C4-2B (cell line): Measurements from ENCODE around the gene OR2T35.

Experiments
- H3K27ac ChIP-seq: fragments of 450-650 bp; 2 replicates; pipeline ENCODE4 v1.5.1; 2017
- ZFX ChIP-seq: fragments of 450-650 bp; IDR thresholded peaks from 2 replicates; pipeline ENCODE4 v1.6.1; 2017
- TF ChIP-seq, protein P1 (sequence below): fragments of 450-650 bp; conservative IDR thresholded peaks from 2 replicates; pipeline ENCODE4 v1.5.1; 2017; ENCODE audit warnings: mild to moderate bottlenecking

OR2T35 gene

GRCh38 chr1:248621770-248622169 lies 23.3 kb downstream of the OR2T35 start:
- TF ChIP-seq ZFX: no peak
- TF ChIP-seq, protein P1, sequence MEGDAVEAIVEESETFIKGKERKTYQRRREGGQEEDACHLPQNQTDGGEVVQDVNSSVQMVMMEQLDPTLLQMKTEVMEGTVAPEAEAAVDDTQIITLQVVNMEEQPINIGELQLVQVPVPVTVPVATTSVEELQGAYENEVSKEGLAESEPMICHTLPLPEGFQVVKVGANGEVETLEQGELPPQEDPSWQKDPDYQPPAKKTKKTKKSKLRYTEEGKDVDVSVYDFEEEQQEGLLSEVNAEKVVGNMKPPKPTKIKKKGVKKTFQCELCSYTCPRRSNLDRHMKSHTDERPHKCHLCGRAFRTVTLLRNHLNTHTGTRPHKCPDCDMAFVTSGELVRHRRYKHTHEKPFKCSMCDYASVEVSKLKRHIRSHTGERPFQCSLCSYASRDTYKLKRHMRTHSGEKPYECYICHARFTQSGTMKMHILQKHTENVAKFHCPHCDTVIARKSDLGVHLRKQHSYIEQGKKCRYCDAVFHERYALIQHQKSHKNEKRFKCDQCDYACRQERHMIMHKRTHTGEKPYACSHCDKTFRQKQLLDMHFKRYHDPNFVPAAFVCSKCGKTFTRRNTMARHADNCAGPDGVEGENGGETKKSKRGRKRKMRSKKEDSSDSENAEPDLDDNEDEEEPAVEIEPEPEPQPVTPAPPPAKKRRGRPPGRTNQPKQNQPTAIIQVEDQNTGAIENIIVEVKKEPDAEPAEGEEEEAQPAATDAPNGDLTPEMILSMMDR: no peak
- H3K27ac ChIP-seq: no peak overlapping the region

- H3K27ac ChIP-seq: no peak overlapping the region
Observed at GRCh38 chr1:248618878-248619277, 26.2 kb downstream of the OR2T35 start.

DNA sequence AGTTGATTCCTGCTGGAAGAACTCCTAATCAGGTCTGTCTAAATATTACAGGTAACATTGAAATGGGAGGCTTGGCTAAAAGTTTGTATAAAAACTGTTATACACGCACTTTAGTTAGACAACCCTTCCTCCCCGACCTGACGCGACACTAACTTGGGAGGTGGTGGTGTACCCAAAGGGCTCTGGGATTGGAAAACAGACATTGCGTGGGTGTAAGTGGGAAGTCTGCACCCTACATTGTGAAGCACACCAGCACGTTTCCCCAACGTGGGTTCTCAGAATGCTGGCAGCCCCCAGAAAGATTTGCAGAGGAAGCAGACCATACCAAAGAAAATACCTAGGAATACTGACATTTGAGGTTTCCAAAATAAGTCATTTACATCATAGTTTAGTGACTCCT lies 27.0 kb downstream of the OR2T35 start:
- no peak for TF ChIP-seq ZFX
- TF ChIP-seq, protein P1: no peak
- H3K27ac ChIP-seq: no peak overlapping the region

More at GRCh38 chr1:248618878-248619277, 26.2 kb downstream of the OR2T35 start:
- no peak for TF ChIP-seq ZFX
- TF ChIP-seq, protein P1: no peak

DNA sequence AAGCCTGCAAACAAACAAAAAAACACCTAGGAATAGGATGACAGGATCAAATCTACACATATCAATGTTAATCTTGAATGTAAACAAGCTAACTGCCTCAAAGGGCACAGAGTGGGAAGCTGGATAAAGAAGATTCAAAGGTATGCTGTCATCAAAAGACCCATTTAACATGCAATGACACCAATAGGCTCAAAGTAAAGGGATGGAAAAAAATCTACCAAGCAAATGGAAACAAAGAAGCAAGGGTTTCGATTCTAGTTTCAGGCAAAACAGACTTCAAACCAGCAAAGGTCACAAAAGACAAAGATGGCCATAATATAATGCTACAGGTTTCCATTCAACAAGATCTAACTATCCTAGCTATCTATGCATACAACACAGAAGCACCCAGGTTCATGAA lies 31.3 kb downstream of the OR2T35 start:
- no peak for TF ChIP-seq ZFX
- TF ChIP-seq, protein P1: no peak
- no peak overlapping the region for H3K27ac ChIP-seq

GRCh38 chr1:248611883-248612414 lies 33.1 kb downstream of the OR2T35 start:
- TF ChIP-seq, protein P1: no peak
- no peak for TF ChIP-seq ZFX
- no peak overlapping the region for H3K27ac ChIP-seq

- H3K27ac ChIP-seq: no peak overlapping the region
- no peak for TF ChIP-seq ZFX
- TF ChIP-seq, protein P1: no peak
Observed at GRCh38 chr1:248610301-248610700, 34.8 kb downstream of the OR2T35 start.

DNA sequence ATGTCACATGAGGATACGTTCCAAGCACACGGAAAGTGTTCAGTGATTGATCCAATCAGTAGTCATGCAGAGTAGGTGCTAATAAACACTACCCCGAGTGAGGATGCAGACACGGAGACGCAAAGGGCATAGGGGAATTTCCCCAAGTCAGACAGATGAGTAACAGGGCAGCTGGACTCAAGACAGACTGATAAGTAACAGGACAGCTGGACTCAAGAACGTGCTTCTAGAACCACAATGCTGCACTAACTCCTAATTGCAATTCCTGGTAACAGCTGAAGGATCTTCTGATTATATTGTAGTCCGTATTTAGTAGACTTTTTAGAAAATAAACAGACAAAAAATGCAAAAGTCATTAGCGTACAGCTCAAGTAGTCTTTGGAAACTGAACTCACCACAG lies 45.7 kb downstream of the OR2T35 start:
- TF ChIP-seq ZFX: no peak
- TF ChIP-seq, protein P1: no peak
- no peak overlapping the region for H3K27ac ChIP-seq
